GM12878 (cell line): Measurements from ENCODE around the gene GSG1. TPM values are rescaled to one million over a fixed set of nuclear protein-coding genes. Genes with fewer than 3 reads are reported as not detected.

Source experiments
- ATAC-seq: fragments of 200-7000 bp; cut with Tn5 transposase; 3 replicates; pipeline ENCODE4 v1.9.1; 2020; ENCODE audit warnings: mild to moderate bottlenecking, moderate library complexity
- BruUV-seq: library from RNA; stranded (reverse); fragments of 400-500 nt; replicated peaks from 2 replicates; lab custom pipeline; 2021; lab: Mats Ljungman, UMichigan
- CTCF ChIA-PET: fragments of 300-600 bp; sonication (Branson Sonifier 250); formaldehyde crosslinking; extraction: SDS; loops from one replicate; lab custom pipeline; 2021; ENCODE audit warnings: inconsistent platforms; lab: Yijun Ruan, JAX
- POLR2A ChIA-PET: fragments of 350-600 bp; formaldehyde crosslinking; extraction: SDS; loops from one replicate; lab custom pipeline; 2021; ENCODE audit warnings: inconsistent platforms; lab: Charles Lee
- RAD21 ChIA-PET: fragments of 300-600 bp; sonication (Branson Sonifier 250); formaldehyde crosslinking; loops from one replicate; lab custom pipeline; 2023; ENCODE audit warnings: antibody characterized with exemption; ENCODE audit not compliant: unreplicated experiment; lab: Charles Lee
- SMC1A ChIA-PET: fragments of 300-600 bp; sonication (Branson Sonifier 250); formaldehyde crosslinking; loops from one replicate; lab custom pipeline; 2023; ENCODE audit not compliant: unreplicated experiment, uncharacterized antibody; lab: Charles Lee
- DNase-seq: peaks from one replicate; pipeline ENCODE4 v3.0.0-alpha.2; 2011; ENCODE audit warnings: low read depth, low spot score
- FAIRE-seq: peaks from 3 replicates; lab custom pipeline; 2011; peaks lifted over from hg19 to GRCh38; lab: Jason Lieb, UNC
- H2AFZ ChIP-seq: 2 replicates; pipeline ENCODE4 v1.6.0; 2011; ENCODE audit warnings: low read depth, low read length, control low read depth; ENCODE audit not compliant: control insufficient read depth
- H3K27ac ChIP-seq: 2 replicates; pipeline ENCODE4 v1.5.1; 2011; ENCODE audit warnings: control low read depth; ENCODE audit not compliant: control insufficient read depth, insufficient read depth
- H3K27me3 ChIP-seq, 2 experiments: replicated peaks in 1 of 2; 2 replicates each; pipeline versions ENCODE4 v1.6.0 to v1.6.1; 2011; ENCODE audit warnings: low read length in 1 of 2; ENCODE audit not compliant: control insufficient read depth in 2 of 2, insufficient read depth in 2 of 2
- H3K36me3 ChIP-seq, 2 experiments: 2 replicates each; pipeline ENCODE4 v1.5.1; 2011; ENCODE audit warnings: low read length in 1 of 2; ENCODE audit not compliant: control insufficient read depth in 2 of 2, insufficient read depth in 2 of 2
- H3K4me1 ChIP-seq: 2 replicates; pipeline ENCODE4 v1.6.1; 2011; ENCODE audit warnings: mild to moderate bottlenecking, low read length, moderate library complexity, mixed read lengths; ENCODE audit not compliant: control insufficient read depth, insufficient read depth
- H3K4me2 ChIP-seq: 2 replicates; pipeline ENCODE4 v1.6.0; 2011; ENCODE audit warnings: control low read depth; ENCODE audit not compliant: control insufficient read depth, insufficient read depth
- H3K4me3 ChIP-seq: fragments of 200-600 bp; sonication (generic); 2 replicates; pipeline ENCODE4 v1.5.1; 2016
- H3K79me2 ChIP-seq: 2 replicates; pipeline ENCODE4 v1.6.0; 2011; ENCODE audit warnings: low read length; ENCODE audit not compliant: control insufficient read depth, insufficient read depth
- H3K9ac ChIP-seq: 2 replicates; pipeline ENCODE4 v1.8.0; 2011; ENCODE audit warnings: low read length, control low read depth, mixed read lengths; ENCODE audit not compliant: control insufficient read depth, insufficient read depth
- H3K9me3 ChIP-seq: replicated peaks from 3 replicates; pipeline ENCODE4 v1.5.1; 2011; ENCODE audit warnings: mild to moderate bottlenecking, low read length; ENCODE audit not compliant: control insufficient read depth, insufficient read depth
- H4K20me1 ChIP-seq: 2 replicates; pipeline ENCODE4 v1.6.0; 2011; ENCODE audit not compliant: control insufficient read depth, insufficient read depth
- ATF3 ChIP-seq: IDR thresholded peaks from 2 replicates; pipeline ENCODE4 v1.6.1; 2011; ENCODE audit warnings: low read depth, mild to moderate bottlenecking, low read length, moderate library complexity, borderline replicate concordance; ENCODE audit errors: extremely low read depth
- CBX5 ChIP-seq: sonication (generic); IDR thresholded peaks from 2 replicates; pipeline ENCODE4 v1.6.1; 2016; ENCODE audit warnings: low read depth, moderate library complexity, mild to moderate bottlenecking, inconsistent platforms
- CHD2 ChIP-seq: IDR thresholded peaks from 2 replicates; pipeline ENCODE4 v1.6.1; 2011; ENCODE audit warnings: low read depth, low read length, improper control_type of control experiment, borderline replicate concordance
- NRF1 ChIP-seq: conservative IDR thresholded peaks from 2 replicates; pipeline ENCODE4 v1.6.1; 2011; ENCODE audit warnings: mild to moderate bottlenecking, low read depth, low read length, improper control_type of control experiment
- USF2 ChIP-seq: IDR thresholded peaks from 2 replicates; pipeline ENCODE4 v1.6.1; 2011; ENCODE audit warnings: low read depth, low read length, improper control_type of control experiment, borderline replicate concordance
- WGBS: methylation state at CpG from one replicate; pipeline ENCODE4 v1.1.6; 2016; ENCODE audit warnings: low lambda C conversion rate; ENCODE audit not compliant: insufficient replicate concordance, insufficient coverage; ENCODE audit errors: missing lambda C conversion rate; 5-methylcytosine and 5-hydroxymethylcytosine counted together
- in situ Hi-C: fragments of 300-500 bp; cut with MboI; formaldehyde crosslinking; loops from 9 replicates; pipeline ENCODE4 v1.14.3; 2018; ENCODE audit warnings: mixed read lengths
- intact Hi-C: fragments of 100-400 bp; cut with micrococcal nuclease; formaldehyde crosslinking; loops from one replicate; pipeline ENCODE4 v1.14.2; 2022; ENCODE audit not compliant: unreplicated experiment
- polyA plus RNA-seq, 11 experiments: library from polyadenylated mRNA; depleted of rRNA in 4 of 11; unstranded in 6 of 11; stranded (reverse) in 5 of 11; fragments of >200 nt; fragmentation: Nextera tagmentation in 4 of 11; fragmentation: Illumina TruSeq in 1 of 11; extraction: Ambion mirVana in 4 of 11; extraction: Trizol in 1 of 11; gene quantifications; 1 replicate in 1 of 11; 2 replicates in 10 of 11; pipeline versions ENCODE4 v1.2.1 to v1.2.3, GENCODE V29; 2011 to 2016; ENCODE audit warnings: inconsistent platforms in 2 of 11, missing spikeins in 2 of 11, low read depth in 1 of 11
- total RNA-seq, 4 experiments: library from RNA; depleted of rRNA in 3 of 4; stranded (reverse); fragments of >200 nt in 3 of 4; fragmentation: Illumina TruSeq in 1 of 4; extraction: Trizol in 1 of 4; gene quantifications; 2 replicates each; pipeline versions ENCODE4 v1.2.1 to v1.2.3, GENCODE V29; 2013 to 2021

GSG1 gene
- total and polyA plus RNA-seq, 10 of the 15 experiments (the other 5 are each of a cell fraction or from before 2014, with no cell fraction given): not detected

GRCh38 chr12:13135371-13136178, 32.1 kb upstream of the GSG1 start (continued):
- no peak for TF ChIP-seq CBX5
- TF ChIP-seq USF2: no peak
- TF ChIP-seq CHD2: no peak

GRCh38 chr12:13133886-13134285, 30.4 kb upstream of the GSG1 start:
- ChIA-PET SMC1A (no interaction called here), CTCF (no interaction called here), RAD21 (no interaction called here), POLR2A (no interaction called here)
- Histone ChIP-seq H3K9me3 (no peaks in the 10 kb centered on the region), H3K4me1 (no peaks in the 10 kb centered on the region), H3K27me3 (peaks cover 0 to 3% of the 10 kb centered on the region in 2 experiments; a peak in 1 of 4 replicates), H3K79me2 (no peaks in the 10 kb centered on the region), H3K9ac (no peak overlapping the region), H3K36me3 (no peaks in the 10 kb centered on the region), H4K20me1 (no peaks in the 10 kb centered on the region), H3K4me3 (no peak overlapping the region), H2AFZ (no peak overlapping the region), H3K4me2 (no peak overlapping the region), H3K27ac (no peak overlapping the region)
- WGBS: 0% methylated on average over 4 of the region's 4 CpGs
- no peak for TF ChIP-seq NRF1
- TF ChIP-seq ATF3: no peak
- in situ Hi-C loops (no loop called here), intact Hi-C loops (no loop called here)
- BruUV-seq: no TSS peak
- FAIRE-seq: no peak
- no peak for DNase-seq
- ATAC-seq: no peak
